ENCODE results near the gene AUTS2. TPM values are rescaled to one million over a fixed set of nuclear protein-coding genes. Genes with fewer than 3 reads are reported as not detected.

AUTS2 gene
- total RNA-seq, 1 experiment from 2014 or later: not detected

- H3K27ac Mint-ChIP-seq (ENCODE audit: unreplicated experiment): no peak overlapping the region
- no peaks in the 10 kb centered on the region for H3K36me3 Mint-ChIP-seq (ENCODE audit: insufficient read depth, unreplicated experiment)
- peaks cover 3% of the 10 kb centered on the region for H3K9me3 Mint-ChIP-seq (ENCODE audit: low read depth, unreplicated experiment)
- DNase-seq: no peak
- H3K27me3 Mint-ChIP-seq (ENCODE audit: unreplicated experiment): no peaks in the 10 kb centered on the region
- no peaks in the 10 kb centered on the region for H3K4me1 Mint-ChIP-seq (ENCODE audit: low read depth, unreplicated experiment)
- intact Hi-C loops (cut with micrococcal nuclease; ENCODE audit: unreplicated experiment): no loop called here
- no TSS peak for BruUV-seq (replicated peaks)
- CTCF ChIA-PET: no interaction called here
- no peak overlapping the region for H3K4me3 Mint-ChIP-seq (ENCODE audit: low read depth, unreplicated experiment)
- no peak for TF ChIP-seq CTCF (IDR thresholded peaks at IDR 0.05; ENCODE audit: unreplicated experiment)
These were observed 285.2 kb downstream of the AUTS2 start for GRCh38 chr7:69883399-69883891.

GRCh38 chr7:69885431-69885830, 287.2 kb downstream of the AUTS2 start:
- BruUV-seq (replicated peaks): no TSS peak
- no peak for DNase-seq
- H3K4me3 Mint-ChIP-seq (ENCODE audit: low read depth, unreplicated experiment): no peak overlapping the region
- no peaks in the 10 kb centered on the region for H3K36me3 Mint-ChIP-seq (ENCODE audit: insufficient read depth, unreplicated experiment)
- peaks cover 3% of the 10 kb centered on the region for H3K9me3 Mint-ChIP-seq (ENCODE audit: low read depth, unreplicated experiment)
- H3K27me3 Mint-ChIP-seq (ENCODE audit: unreplicated experiment): no peaks in the 10 kb centered on the region
- CTCF ChIA-PET: no interaction called here
- no peaks in the 10 kb centered on the region for H3K4me1 Mint-ChIP-seq (ENCODE audit: low read depth, unreplicated experiment)
- H3K27ac Mint-ChIP-seq (ENCODE audit: unreplicated experiment): no peak overlapping the region
- no peak for TF ChIP-seq CTCF (IDR thresholded peaks at IDR 0.05; ENCODE audit: unreplicated experiment)
- intact Hi-C loops (cut with micrococcal nuclease; ENCODE audit: unreplicated experiment): no loop called here

GRCh38 chr7:69889338-69889975, 291.2 kb downstream of the AUTS2 start:
- BruUV-seq (replicated peaks): no TSS peak
- CTCF ChIA-PET: no interaction called here
- intact Hi-C loops (cut with micrococcal nuclease; ENCODE audit: unreplicated experiment): no loop called here
- no peak overlapping the region for H3K27ac Mint-ChIP-seq (ENCODE audit: unreplicated experiment)
- TF ChIP-seq CTCF (IDR thresholded peaks at IDR 0.05; ENCODE audit: unreplicated experiment): no peak
- DNase-seq: no peak
- H3K4me1 Mint-ChIP-seq (ENCODE audit: low read depth, unreplicated experiment): no peaks in the 10 kb centered on the region
- H3K4me3 Mint-ChIP-seq (ENCODE audit: low read depth, unreplicated experiment): no peak overlapping the region
- peaks cover 3% of the 10 kb centered on the region for H3K9me3 Mint-ChIP-seq (ENCODE audit: low read depth, unreplicated experiment)
- no peaks in the 10 kb centered on the region for H3K27me3 Mint-ChIP-seq (ENCODE audit: unreplicated experiment)
- no peaks in the 10 kb centered on the region for H3K36me3 Mint-ChIP-seq (ENCODE audit: insufficient read depth, unreplicated experiment)

GRCh38 chr7:69889976-69890351, 291.7 kb downstream of the AUTS2 start:
- no TSS peak for BruUV-seq (replicated peaks)
- no peak for TF ChIP-seq CTCF (IDR thresholded peaks at IDR 0.05; ENCODE audit: unreplicated experiment)
- intact Hi-C loops (cut with micrococcal nuclease; ENCODE audit: unreplicated experiment): no loop called here
- no peak for DNase-seq
- H3K27ac Mint-ChIP-seq (ENCODE audit: unreplicated experiment): no peak overlapping the region
- H3K9me3 Mint-ChIP-seq (ENCODE audit: low read depth, unreplicated experiment): peaks cover 3% of the 10 kb centered on the region
- CTCF ChIA-PET: no interaction called here
- no peaks in the 10 kb centered on the region for H3K27me3 Mint-ChIP-seq (ENCODE audit: unreplicated experiment)
- H3K4me1 Mint-ChIP-seq (ENCODE audit: low read depth, unreplicated experiment): no peaks in the 10 kb centered on the region
- no peak overlapping the region for H3K4me3 Mint-ChIP-seq (ENCODE audit: low read depth, unreplicated experiment)
- no peaks in the 10 kb centered on the region for H3K36me3 Mint-ChIP-seq (ENCODE audit: insufficient read depth, unreplicated experiment)
